Ectodermal cell (in vitro differentiated cells): ENCODE measurements around the gene ARL4C.

Source experiments
- H3K27ac ChIP-seq: 2 replicates; pipeline ENCODE4 v1.7.0; 2013; ENCODE audit warnings: mild to moderate bottlenecking, low read depth, low read length; ENCODE audit not compliant: insufficient read depth, poor library complexity, severe bottlenecking
- H3K27me3 ChIP-seq: 2 replicates; pipeline ENCODE4 v1.7.0; 2013; ENCODE audit warnings: mild to moderate bottlenecking, low read length; ENCODE audit not compliant: insufficient read depth, control insufficient read depth, poor library complexity, severe bottlenecking
- H3K36me3 ChIP-seq: one replicate; pipeline ENCODE4 v1.7.0; 2013; ENCODE audit warnings: low read length; ENCODE audit not compliant: control insufficient read depth, insufficient read depth
- H3K4me1 ChIP-seq: one replicate; pipeline ENCODE4 v1.7.0; 2013; ENCODE audit warnings: low read length; ENCODE audit not compliant: control insufficient read depth, insufficient read depth
- H3K4me3 ChIP-seq: 2 replicates; pipeline ENCODE4 v1.7.0; 2013; ENCODE audit warnings: low read depth, low read length, control low read depth; ENCODE audit not compliant: insufficient read depth
- H3K9me3 ChIP-seq: 2 replicates; pipeline ENCODE4 v1.7.0; 2013; ENCODE audit warnings: mild to moderate bottlenecking, low read length, moderate library complexity; ENCODE audit not compliant: control insufficient read depth
- WGBS, 2 experiments: methylation state at CpG; one replicate each; pipeline ENCODE4 v1.1.7; 2013; ENCODE audit warnings: missing lambda C conversion rate in 2 of 2; 5-methylcytosine and 5-hydroxymethylcytosine counted together

ARL4C gene

DNA sequence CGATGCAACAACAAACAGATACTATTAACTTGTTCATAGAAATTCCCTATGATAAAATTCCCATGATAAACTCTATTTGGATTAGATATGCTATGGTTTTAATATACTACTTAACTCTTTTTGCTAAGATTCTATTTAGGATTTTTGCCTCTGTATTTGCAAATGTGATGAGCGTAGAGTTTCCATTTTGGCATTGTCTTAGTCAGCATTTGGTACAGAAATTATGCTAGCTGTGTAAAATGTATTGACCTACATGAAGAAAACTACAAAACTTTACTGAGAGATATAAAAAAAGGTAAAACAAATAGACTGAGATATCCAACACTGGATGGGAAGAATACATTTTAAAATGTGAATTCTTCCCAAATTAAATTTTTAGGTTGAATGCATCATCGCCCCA lies 29.8 kb upstream of the ARL4C start:
- H3K9me3 ChIP-seq = no peaks in the 10 kb centered on the region
- H3K4me1 ChIP-seq = peaks cover 9% of the 10 kb centered on the region
- 92 to 94% methylated on average over 2 of the region's 3 CpGs for WGBS, 2 experiments
- H3K27me3 ChIP-seq = no peaks in the 10 kb centered on the region
- H3K4me3 ChIP-seq = no peak overlapping the region
- H3K36me3 ChIP-seq = no peaks in the 10 kb centered on the region
- no peak overlapping the region for H3K27ac ChIP-seq

DNA sequence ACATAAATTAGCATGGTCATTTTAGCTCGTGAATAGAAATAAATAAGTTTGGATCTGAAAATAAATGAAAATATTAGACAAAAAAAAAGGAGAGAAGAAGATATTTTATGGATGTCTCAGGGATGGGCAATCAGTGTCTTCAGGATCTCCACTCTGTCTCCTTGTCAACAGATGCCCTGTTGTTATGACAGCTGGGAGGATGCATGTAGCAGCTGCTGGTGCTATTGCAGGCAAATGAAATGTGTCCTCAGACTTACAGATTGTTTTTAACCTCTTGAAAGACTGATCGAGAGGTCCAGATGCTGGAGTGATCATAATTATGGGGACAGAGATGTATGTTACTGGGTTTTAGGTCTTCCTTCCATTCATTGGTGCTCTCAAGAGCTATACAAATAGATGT lies 24.7 kb upstream of the ARL4C start:
- H3K27ac ChIP-seq = no peak overlapping the region

DNA sequence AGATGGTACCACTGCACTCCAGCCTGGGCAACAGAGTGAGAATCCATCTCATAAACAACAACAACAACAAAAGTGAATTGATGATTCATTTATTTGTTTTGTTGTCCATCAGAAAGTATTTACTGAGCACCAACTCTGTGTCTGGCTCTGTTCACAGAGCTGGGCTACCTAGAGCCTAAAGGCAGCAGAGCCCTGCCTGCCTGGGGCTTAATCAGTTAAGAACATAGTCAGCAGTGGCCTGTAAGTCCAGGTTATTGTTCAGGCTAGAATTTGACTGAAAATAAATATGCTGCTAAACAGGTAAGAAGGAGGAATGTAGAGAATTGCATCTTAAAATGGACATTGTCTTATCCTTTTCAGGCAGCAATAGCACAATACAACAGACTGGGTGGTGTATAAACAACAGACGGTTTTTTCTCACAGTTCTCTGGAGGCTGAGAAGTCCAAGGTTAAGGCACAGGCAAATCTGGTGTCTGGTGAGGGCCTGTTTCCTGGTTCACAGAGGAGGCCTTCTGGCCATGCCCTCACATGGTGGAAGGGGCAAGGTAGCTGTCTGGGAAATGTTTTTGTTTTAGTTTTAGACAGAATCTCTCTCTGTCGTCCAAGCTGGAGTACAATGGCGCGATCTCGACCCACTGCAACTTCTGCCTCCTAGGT lies 22.2 kb upstream of the ARL4C start:
- Histone ChIP-seq H3K9me3 (no peaks in the 10 kb centered on the region), H3K4me1 (no peaks in the 10 kb centered on the region), H3K27me3 (no peaks in the 10 kb centered on the region), H3K4me3 (no peak overlapping the region), H3K36me3 (no peaks in the 10 kb centered on the region), H3K27ac (no peak overlapping the region)
- 93 to 97% methylated on average over 5 of the region's 5 CpGs for WGBS, 2 experiments

More for the DNA sequence above, 24.7 kb upstream of the ARL4C start:
- no peaks in the 10 kb centered on the region for H3K36me3 ChIP-seq
- no peaks in the 10 kb centered on the region for H3K9me3 ChIP-seq
- no peaks in the 10 kb centered on the region for H3K27me3 ChIP-seq
- H3K4me1 ChIP-seq = no peaks in the 10 kb centered on the region
- no peak overlapping the region for H3K4me3 ChIP-seq
- 93% methylated on average over 2 of the region's 2 CpGs for WGBS, 2 experiments

DNA sequence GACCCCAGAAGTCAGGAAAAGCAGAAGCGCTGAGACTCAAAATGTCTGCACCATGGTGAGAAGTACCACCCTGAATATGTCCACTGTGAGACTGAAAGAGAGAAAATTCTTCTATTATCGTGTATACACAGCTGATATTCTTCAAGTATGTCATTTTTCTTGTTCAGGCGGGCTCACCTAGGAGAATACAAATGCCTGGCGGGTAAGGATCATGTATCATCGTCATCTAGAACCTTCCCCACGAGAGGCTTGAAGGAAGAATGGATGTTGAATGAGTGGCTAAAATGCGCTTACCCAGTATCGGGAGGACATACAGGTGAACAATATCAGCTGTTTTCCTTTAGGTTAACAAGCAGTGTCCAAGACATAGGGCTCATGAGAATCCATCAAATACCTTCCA lies 21.1 kb upstream of the ARL4C start:
- Histone ChIP-seq H3K4me1 (no peaks in the 10 kb centered on the region), H3K27me3 (no peaks in the 10 kb centered on the region), H3K36me3 (no peaks in the 10 kb centered on the region), H3K9me3 (no peaks in the 10 kb centered on the region), H3K27ac (no peak overlapping the region), H3K4me3 (no peak overlapping the region)
- WGBS, 2 experiments = 93 to 95% methylated on average over 8 of the region's 8 CpGs

DNA sequence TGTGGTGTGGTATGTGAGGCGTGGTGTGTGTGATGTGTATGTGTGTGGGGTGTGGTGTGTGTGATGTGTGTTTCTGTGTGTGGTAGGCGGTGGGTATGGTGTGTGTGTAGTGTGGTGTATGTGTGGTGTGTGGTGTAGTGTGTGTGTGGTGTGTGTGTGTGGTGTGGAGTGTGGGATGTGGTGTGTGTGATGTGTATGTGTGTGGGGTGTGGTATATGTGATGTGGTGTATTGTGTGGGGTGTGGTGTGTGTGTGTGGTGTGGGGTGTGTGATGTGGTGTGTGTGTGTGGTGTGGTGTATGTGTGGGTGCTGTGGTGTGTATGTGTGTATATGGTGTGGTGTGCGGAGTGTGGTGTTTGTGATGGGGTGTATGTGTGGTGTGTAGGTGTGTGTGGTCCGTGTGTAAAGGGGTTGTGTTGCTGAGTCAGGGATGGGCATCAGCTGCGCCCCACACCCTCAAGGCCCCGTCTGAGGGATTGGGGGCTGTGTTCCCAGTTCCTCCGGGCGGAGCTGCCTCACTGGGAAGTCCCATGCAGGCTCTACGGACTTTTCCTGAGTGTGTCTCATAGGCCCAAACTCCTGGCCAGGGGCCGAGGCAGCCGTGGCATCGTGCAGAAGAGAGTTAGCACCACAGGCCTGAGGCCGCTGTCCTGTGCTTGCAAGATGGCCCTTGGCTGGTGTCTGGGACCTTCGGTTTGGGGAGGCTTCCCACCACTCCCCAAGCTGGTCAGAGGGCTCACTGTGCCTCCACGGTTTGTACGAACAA lies 18.2 kb upstream of the ARL4C start:
- WGBS, 2 experiments = 81 to 83% methylated on average over 16 of the region's 16 CpGs

DNA sequence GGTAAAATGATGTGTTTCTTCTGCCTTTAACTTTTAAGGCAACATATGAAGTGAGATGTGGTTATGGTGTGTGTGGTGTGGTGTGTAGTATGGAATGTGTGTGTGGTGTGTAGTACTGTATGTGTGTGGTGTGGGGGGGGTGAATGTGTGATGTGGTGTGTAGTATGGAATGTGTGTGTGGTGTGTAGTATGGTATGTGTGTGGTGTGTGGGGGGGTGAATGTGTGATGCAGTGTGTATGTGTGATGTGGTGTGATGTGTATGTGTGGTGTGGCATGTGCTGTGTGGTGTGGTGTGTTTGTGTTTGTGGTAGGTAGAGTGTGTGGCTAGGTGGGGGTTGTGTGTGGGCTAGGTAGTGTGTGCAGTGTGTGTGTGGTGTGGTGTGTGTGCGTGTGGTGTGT lies 17.2 kb upstream of the ARL4C start:
- H3K4me1 ChIP-seq = no peaks in the 10 kb centered on the region
- no peaks in the 10 kb centered on the region for H3K36me3 ChIP-seq
- WGBS, 2 experiments = 92% methylated on average over 1 of the region's 1 CpG
- H3K27ac ChIP-seq = no peak overlapping the region
- no peaks in the 10 kb centered on the region for H3K9me3 ChIP-seq
- H3K27me3 ChIP-seq = no peaks in the 10 kb centered on the region
- no peak overlapping the region for H3K4me3 ChIP-seq

More for the DNA sequence above, 18.2 kb upstream of the ARL4C start:
- Histone ChIP-seq H3K27ac (no peak overlapping the region), H3K36me3 (no peaks in the 10 kb centered on the region), H3K4me1 (no peaks in the 10 kb centered on the region), H3K9me3 (no peaks in the 10 kb centered on the region), H3K27me3 (no peaks in the 10 kb centered on the region), H3K4me3 (no peak overlapping the region)

DNA sequence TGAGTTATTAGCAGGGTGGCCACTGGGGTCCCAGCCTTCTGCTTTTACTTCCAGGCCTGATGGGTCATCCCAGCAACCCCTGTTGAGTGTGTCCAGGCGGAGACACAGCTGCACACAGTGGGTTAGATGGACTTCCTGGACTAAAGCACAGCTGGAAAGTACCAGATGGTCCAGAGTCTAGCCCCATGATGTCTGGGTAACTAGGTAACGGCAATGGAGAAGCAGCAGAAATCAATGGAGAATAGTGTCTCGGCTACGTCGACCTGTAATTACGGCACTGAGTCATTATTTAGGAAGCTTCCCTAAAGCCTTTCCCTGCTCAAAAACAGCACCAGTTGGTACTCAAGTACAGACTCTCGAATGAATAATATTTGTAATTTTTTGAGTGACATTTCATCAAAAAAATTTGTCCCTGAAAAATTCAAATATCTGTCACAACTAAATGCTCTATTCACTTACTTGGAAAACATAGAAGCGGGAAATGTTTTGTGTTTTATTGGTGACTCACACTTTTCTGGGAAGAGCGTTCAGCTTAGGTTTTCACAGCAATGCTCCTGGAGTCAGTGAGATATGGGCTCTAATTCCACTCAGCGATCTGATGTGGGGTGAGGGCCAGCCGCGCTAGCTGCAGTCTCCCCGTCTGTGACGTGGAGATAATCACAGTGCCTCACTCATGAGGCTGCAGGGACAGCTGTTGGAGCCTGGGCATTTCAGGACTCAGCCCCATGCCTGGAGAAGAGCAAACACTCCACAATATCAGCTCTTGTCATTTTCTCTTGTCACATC lies 16.2 kb upstream of the ARL4C start:
- no peak overlapping the region for H3K4me3 ChIP-seq
- H3K27ac ChIP-seq = no peak overlapping the region
- no peaks in the 10 kb centered on the region for H3K4me1 ChIP-seq
- H3K27me3 ChIP-seq = no peaks in the 10 kb centered on the region
- no peaks in the 10 kb centered on the region for H3K36me3 ChIP-seq
- 91 to 93% methylated on average over 13 to 14 of the region's 14 CpGs for WGBS, 2 experiments
- H3K9me3 ChIP-seq = no peaks in the 10 kb centered on the region

DNA sequence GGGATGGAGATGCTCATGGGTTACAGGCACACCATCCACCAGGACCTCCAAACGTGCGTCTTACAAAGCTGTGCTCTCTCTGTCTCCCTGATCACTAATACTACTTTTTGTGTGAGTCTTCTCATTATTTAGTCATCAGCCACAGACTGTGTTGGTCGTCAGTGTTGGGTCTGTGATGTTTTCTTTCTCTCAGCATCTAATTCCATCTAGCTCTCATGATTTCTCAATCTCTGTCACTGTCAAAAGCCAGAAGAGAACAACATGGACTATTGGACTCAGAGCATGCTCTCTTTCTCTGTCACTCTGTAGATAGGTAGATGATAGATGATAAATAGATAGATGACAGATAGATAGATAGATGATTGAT lies 6.0 kb upstream of the ARL4C start:
- no peak overlapping the region for H3K27ac ChIP-seq
- H3K9me3 ChIP-seq = no peaks in the 10 kb centered on the region
- no peaks in the 10 kb centered on the region for H3K36me3 ChIP-seq
- H3K4me1 ChIP-seq = peaks cover 9% of the 10 kb centered on the region
- H3K4me3 ChIP-seq = no peak overlapping the region
- 80 to 88% methylated on average over 3 of the region's 3 CpGs for WGBS, 2 experiments
- no peaks in the 10 kb centered on the region for H3K27me3 ChIP-seq

DNA sequence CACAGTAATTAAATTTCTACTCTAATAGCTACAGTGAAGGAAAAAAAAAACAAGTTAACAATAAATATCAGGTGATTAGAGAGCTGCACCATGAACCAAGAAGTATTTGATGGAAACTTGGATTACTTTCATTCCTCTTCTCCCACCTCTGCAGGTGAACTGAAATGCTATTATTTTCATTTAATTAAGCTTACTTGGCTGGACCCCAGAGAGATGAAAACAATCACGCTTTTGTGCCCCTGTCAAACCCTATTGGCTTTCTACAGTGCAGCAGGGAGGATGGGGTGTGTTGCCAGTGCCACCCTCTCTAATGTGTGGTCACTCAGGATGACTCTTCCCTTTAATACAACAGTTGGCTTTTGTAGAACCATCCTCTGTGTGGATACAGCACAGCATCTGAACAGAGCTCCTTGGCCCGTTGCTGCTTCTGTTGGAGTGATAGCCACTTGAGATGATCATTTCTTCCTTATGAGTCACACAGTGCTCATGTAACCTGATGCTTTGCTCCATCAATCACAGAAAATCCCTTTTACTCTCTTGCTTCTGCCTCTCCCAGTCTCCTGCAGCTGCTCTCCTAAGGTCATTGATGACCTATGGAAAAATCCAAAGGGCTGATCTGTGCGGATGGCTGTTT lies 5.5 kb upstream of the ARL4C start:
- H3K4me1 ChIP-seq = peaks cover 13% of the 10 kb centered on the region
- H3K9me3 ChIP-seq = no peaks in the 10 kb centered on the region
- 67 to 71% methylated on average over 3 of the region's 3 CpGs for WGBS, 2 experiments
- no peaks in the 10 kb centered on the region for H3K36me3 ChIP-seq
- H3K27me3 ChIP-seq = no peaks in the 10 kb centered on the region
- no peak overlapping the region for H3K4me3 ChIP-seq
- H3K27ac ChIP-seq = no peak overlapping the region
